IPS-18a (cell line): ENCODE results near the gene FCMR.

Experiments
- H3K27ac ChIP-seq: one replicate; pipeline ENCODE4 v1.5.1; 2013; ENCODE audit warnings: low read length
- H3K27me3 ChIP-seq: one replicate; pipeline ENCODE4 v1.6.1; 2013; ENCODE audit warnings: mild to moderate bottlenecking, low read length; ENCODE audit not compliant: control insufficient read depth, insufficient read depth
- H3K36me3 ChIP-seq: one replicate; pipeline ENCODE4 v1.6.1; 2013; ENCODE audit warnings: low read depth, low read length; ENCODE audit not compliant: control insufficient read depth
- H3K4me1 ChIP-seq: one replicate; pipeline ENCODE4 v1.6.1; 2013; ENCODE audit warnings: low read depth, low read length; ENCODE audit not compliant: control insufficient read depth
- H3K4me3 ChIP-seq: one replicate; pipeline ENCODE4 v1.5.1; 2013; ENCODE audit warnings: low read length
- H3K9ac ChIP-seq: one replicate; pipeline ENCODE4 v1.6.1; 2013; ENCODE audit warnings: mild to moderate bottlenecking, low read length, moderate library complexity
- H3K9me3 ChIP-seq: one replicate; pipeline ENCODE4 v1.6.1; 2013; ENCODE audit warnings: low read depth, low read length; ENCODE audit not compliant: control insufficient read depth

FCMR gene

DNA sequence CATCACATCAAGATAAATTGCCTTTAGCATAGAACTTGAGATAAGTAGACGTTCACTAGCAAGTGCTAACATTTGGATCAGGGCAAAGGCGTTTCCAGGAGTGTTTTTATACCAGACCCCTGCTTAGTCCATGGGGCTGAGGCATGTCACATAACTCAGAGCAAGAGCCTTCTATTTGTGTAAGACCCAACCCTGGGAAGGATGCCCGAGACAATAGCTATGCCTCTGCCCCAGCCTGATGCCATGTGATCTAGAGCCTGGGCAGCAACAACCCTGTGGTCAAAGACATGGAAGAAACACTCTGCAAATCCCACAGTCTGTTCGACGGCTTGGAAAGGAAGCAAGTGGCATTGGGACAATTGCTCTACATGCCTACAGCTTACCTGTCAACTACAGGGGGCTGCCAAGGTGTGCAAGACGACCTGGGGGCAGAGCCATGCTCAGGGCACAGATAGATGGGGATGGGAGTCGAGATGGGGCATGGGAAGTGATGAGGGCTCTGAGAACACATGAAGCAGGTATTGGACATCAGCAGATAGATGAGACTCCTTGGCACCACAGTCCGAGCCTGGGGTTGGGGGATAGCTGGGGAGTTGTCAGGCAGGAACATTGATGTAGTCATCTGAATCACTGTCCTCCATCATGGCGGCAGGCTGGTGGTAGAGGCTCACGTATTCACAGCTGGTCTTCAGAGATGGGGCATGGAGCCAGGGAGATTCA, 17.2 kb downstream of the FCMR start:
- Histone ChIP-seq H3K27ac (no peak overlapping the region), H3K4me3 (no peak overlapping the region), H3K9me3 (no peaks in the 10 kb centered on the region), H3K4me1 (peaks cover 4% of the 10 kb centered on the region), H3K36me3 (no peaks in the 10 kb centered on the region), H3K27me3 (peaks cover 28% of the 10 kb centered on the region), H3K9ac (no peak overlapping the region)

DNA sequence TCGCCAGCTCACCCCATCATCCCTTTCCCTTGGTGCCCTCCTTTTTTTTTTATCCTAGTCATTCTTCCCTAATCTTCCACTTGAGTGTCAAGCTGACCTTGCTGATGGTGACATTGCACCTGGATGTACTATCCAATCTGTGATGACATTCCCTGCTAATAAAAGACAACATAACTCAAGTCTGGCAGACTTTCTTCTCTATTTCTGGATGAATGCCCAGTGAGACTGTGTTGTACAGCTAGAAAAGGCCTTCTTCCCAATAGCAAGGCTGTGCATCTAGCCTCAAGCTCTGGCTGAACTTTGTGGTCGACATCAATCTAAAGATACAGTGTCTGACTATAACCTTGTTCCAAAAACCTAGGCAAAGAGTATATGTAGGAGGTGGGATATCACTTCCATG, 18.1 kb downstream of the FCMR start:
- no peak overlapping the region for H3K27ac ChIP-seq
- peaks cover under 1% of the 10 kb centered on the region for H3K4me1 ChIP-seq
- no peaks in the 10 kb centered on the region for H3K36me3 ChIP-seq
- no peak overlapping the region for H3K9ac ChIP-seq
- no peaks in the 10 kb centered on the region for H3K9me3 ChIP-seq
- no peak overlapping the region for H3K4me3 ChIP-seq
- H3K27me3 ChIP-seq: peaks cover 19% of the 10 kb centered on the region

DNA sequence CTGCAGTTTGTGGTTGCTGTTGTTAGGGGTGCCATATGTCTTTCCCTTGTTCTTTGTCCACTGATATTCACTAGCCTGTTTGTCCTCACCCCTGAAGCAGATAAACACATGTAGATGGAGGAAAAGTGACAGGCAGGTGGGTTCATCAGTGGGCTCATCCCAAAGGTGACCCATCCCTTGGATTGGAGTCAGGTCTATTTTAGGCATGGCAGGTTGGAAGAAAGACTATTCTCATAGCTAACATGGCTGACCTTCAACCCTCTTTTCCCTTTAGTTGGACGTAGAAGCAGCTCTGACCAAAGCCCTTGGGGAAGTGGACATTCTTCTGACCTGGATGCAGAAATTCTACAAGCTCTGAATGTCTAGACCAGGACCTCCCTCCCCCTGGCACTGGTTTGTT, 19.0 kb downstream of the FCMR start:
- Histone ChIP-seq H3K36me3 (no peaks in the 10 kb centered on the region), H3K27me3 (peaks cover 9% of the 10 kb centered on the region), H3K9ac (no peak overlapping the region), H3K4me1 (no peaks in the 10 kb centered on the region), H3K27ac (no peak overlapping the region), H3K4me3 (no peak overlapping the region), H3K9me3 (no peaks in the 10 kb centered on the region)

DNA sequence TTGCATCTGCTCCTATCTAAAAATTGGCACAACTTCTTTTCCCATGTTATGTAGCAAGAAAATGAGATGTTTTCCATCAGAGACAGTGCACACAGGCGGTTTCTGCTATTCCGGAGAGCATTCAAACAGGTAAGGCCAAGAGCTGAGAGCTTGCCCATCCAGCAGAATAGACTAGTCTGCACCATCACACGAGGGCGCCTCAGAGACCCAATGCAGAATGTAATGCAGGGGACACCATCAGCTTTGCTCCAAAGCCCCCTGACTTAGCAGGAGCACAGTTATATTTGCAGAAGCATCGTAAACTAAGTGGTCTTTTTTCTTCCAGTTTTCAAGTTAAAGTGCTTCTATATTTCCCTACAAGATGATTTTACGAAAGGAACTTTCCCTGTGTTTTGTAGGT, 19.8 kb downstream of the FCMR start:
- no peak overlapping the region for H3K4me3 ChIP-seq
- H3K27ac ChIP-seq: no peak overlapping the region
- no peaks in the 10 kb centered on the region for H3K36me3 ChIP-seq
- H3K9me3 ChIP-seq: no peaks in the 10 kb centered on the region
- H3K9ac ChIP-seq: no peak overlapping the region
- peaks cover 3% of the 10 kb centered on the region for H3K27me3 ChIP-seq
- H3K4me1 ChIP-seq: no peaks in the 10 kb centered on the region

DNA sequence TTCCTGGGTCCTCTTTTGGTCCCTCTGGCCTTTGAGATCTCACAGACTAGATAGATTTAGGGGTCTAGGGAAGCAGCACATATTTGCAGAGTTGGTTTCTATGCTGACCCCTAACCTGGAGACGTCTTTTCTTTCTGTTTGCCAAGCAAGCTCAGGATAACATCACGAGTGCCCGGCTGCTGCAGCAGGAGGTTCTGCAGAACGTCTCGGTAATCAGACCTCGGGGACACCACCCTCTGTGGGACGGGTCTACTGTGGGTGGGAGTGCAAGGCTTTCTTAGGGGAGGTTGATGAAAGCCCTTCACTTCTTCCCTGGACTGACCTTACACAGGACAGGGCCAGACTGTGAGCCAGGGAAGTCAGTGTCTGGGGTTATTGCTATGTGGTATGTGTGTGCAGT, 21.6 kb downstream of the FCMR start:
- Histone ChIP-seq H3K36me3 (no peaks in the 10 kb centered on the region), H3K27ac (no peak overlapping the region), H3K9me3 (no peaks in the 10 kb centered on the region), H3K4me1 (no peaks in the 10 kb centered on the region), H3K4me3 (no peak overlapping the region), H3K27me3 (no peaks in the 10 kb centered on the region), H3K9ac (no peak overlapping the region)

DNA sequence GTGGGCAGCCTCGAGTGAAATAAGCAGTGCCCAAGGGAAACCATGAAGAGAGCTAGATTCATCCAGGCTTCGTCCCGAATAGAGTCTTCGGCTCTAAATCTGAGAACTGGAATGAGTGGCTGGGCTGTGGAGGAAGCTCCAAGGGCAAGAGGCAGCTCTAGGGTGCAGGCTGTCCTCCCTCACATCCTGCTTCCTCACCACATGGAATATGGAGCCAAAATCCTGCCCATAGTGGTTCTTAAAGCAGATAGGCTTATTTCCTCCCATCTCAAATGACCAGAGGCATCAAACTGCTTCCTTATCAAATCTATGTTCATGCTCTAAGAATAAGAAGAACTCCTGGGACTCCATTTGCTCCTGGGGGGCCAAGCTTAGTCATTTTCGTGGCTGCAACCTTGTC, 22.0 kb downstream of the FCMR start:
- H3K27ac ChIP-seq: no peak overlapping the region
- no peaks in the 10 kb centered on the region for H3K36me3 ChIP-seq
- H3K4me3 ChIP-seq: no peak overlapping the region
- no peak overlapping the region for H3K9ac ChIP-seq
- no peaks in the 10 kb centered on the region for H3K27me3 ChIP-seq
- H3K4me1 ChIP-seq: no peaks in the 10 kb centered on the region
- no peaks in the 10 kb centered on the region for H3K9me3 ChIP-seq

DNA sequence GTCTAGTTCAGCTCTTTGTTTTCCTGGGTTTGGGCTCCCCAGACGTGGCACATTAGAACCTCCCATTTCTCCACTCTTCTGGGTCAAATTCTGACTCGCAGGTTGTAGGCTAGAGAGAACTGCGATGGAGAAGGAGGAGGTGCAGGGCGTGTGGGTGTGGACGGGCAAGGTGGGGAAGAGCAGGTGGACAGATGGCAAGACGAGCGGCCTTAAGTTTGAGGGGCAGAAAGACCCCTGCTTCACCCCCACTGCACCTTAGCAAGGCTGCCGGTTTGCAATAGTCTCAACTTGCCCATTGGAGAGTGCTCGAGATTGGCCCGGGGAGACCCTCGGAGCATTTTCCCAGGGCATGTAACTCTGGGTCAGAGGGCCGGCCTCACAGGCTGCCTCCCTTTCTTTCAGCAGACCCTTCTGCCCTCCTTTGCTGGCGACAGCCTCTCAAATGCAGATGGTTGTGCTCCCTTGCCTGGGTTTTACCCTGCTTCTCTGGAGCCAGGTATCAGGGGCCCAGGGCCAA, 22.8 kb downstream of the FCMR start:
- H3K9ac ChIP-seq: no peak overlapping the region
- no peaks in the 10 kb centered on the region for H3K4me1 ChIP-seq
- no peak overlapping the region for H3K4me3 ChIP-seq
- H3K27me3 ChIP-seq: no peaks in the 10 kb centered on the region
- H3K27ac ChIP-seq: no peak overlapping the region
- no peaks in the 10 kb centered on the region for H3K9me3 ChIP-seq
- no peaks in the 10 kb centered on the region for H3K36me3 ChIP-seq

DNA sequence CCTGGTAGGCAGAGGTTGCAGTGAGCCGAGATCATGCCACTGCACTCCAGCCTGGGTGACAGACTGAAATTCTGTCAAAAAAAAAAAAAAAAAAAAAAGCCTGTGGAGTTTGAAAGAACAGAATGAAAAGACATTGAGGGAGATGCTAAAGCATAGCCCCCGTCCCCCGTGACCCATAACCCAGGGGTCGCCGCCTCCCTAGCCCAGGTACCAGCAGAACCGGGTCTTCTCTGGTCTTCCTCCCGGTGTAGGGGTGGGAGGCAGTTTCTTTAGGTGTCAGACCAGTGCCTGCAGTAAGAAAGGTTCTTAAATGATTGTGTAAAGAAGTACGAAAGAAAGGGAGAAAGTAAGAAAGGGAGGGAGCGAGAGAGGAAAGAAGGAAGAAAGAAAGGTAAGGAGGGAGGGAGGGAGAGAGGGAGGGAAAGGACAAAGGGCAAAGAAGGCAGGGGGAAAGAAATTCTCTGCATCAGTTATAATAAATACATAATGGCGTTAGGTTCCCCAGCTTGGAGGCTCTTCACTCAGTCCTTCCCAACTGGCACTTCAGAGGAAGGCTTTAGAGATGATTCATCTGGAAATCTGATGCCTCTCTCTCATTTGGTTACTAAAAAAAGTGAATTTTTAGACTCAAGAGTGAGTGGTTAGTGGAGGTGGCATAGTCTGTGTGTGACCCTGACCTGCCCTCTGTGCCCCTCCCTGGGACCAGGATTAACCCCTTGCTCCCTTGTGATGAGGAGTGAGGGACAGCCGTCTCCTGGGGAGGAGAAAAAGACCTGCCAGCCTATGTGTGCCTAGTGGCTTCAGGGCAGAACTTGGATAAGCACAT, 23.4 kb downstream of the FCMR start:
- Histone ChIP-seq H3K27ac (no peak overlapping the region), H3K9ac (no peak overlapping the region), H3K36me3 (no peaks in the 10 kb centered on the region), H3K27me3 (no peaks in the 10 kb centered on the region), H3K9me3 (no peaks in the 10 kb centered on the region), H3K4me1 (no peaks in the 10 kb centered on the region), H3K4me3 (no peak overlapping the region)

DNA sequence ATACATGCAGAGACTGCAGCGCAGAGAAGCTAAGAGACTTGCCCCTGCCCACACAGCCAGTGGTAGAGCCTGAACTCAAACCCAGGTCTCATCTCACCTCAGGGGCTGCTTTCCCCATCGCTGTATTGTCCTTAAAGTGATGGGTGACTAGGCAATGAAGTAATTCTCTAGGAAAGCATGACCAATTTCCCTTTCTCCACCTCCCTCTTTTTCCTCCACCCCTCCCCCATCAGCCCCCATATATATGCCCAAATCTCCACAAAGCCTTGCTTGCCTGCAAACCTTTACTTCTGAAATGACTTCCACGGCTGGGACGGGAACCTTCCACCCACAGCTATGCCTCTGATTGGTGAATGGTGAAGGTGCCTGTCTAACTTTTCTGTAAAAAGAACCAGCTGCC, 24.6 kb downstream of the FCMR start, which contains the start of gene IL24:
IL24 (plus strand) TSS at position 269 of the 400 bp plus-strand sequence. CDS start 390 bp downstream, outside the sequence.
- Histone ChIP-seq H3K4me3 (no peak within 1 kb of the TSS), H3K9me3 (no peaks in the 10 kb centered on the region), H3K4me1 (no peaks in the 10 kb centered on the region), H3K9ac (no peak within 1 kb of the TSS), H3K27ac (no peak within 1 kb of the TSS), H3K36me3 (no peaks in the 10 kb centered on the region), H3K27me3 (no peaks in the 10 kb centered on the region)

DNA sequence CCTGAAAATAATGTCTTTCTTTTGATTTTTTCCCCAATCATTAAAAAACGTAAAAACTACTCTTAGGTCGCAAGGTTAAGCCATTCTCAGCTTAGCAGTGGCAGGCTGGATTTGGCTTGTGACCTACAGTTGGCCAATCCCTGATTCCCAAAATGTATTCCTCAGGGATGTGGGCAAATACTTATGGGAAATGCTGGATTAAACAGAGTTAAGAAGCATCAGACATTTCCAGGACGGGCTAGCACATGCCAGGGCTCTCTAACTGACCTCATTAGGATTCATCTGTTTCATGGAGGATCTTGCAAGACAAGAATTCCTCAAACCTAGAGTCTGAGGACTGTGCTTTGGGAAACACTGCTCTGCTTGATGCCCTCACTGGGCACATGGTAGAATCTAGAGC, 25.5 kb downstream of the FCMR start:
- no peak overlapping the region for H3K9ac ChIP-seq
- H3K27me3 ChIP-seq: no peaks in the 10 kb centered on the region
- H3K27ac ChIP-seq: no peak overlapping the region
- no peak overlapping the region for H3K4me3 ChIP-seq
- H3K4me1 ChIP-seq: no peaks in the 10 kb centered on the region
- H3K36me3 ChIP-seq: no peaks in the 10 kb centered on the region
- H3K9me3 ChIP-seq: no peaks in the 10 kb centered on the region

DNA sequence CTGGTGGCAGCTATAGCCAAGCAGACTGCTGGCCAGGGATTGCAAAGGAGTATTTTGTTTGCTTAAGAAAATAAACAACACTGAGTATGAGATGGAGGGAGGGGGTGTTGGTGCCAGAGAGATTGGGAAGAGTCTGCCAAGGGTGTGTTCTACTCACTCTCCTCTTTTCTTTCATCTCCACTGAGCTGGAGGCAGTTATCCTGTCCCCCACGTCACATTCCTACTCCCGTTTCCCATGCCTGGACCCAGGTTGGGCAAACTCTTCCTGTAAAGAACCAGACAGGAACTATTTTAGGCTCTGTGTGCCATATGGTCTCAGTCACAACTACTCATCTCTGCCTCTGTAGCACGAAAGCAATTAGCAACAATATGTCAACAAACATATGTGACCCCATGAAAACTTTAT, 25.9 kb downstream of the FCMR start:
- Histone ChIP-seq H3K27me3 (no peaks in the 10 kb centered on the region), H3K9me3 (no peaks in the 10 kb centered on the region), H3K4me1 (no peaks in the 10 kb centered on the region), H3K36me3 (no peaks in the 10 kb centered on the region), H3K9ac (no peak overlapping the region), H3K4me3 (no peak overlapping the region), H3K27ac (no peak overlapping the region)
